Osteoblast (primary cell): ENCODE data around the gene PITX1. TPM values are rescaled to one million over a fixed set of nuclear protein-coding genes. Genes with fewer than 3 reads are reported as not detected.

ENCODE experiments used
- DNase-seq: peaks from one replicate; pipeline ENCODE4 v3.0.0; 2011; ENCODE audit warnings: low spot score, mixed read lengths; ENCODE audit not compliant: insufficient read length; ENCODE audit errors: missing footprints
- H2AFZ ChIP-seq: 2 replicates; pipeline ENCODE4 v1.6.0; 2011; ENCODE audit warnings: mild to moderate bottlenecking, low read length
- H3K27ac ChIP-seq: 2 replicates; pipeline ENCODE4 v1.5.1; 2011; ENCODE audit warnings: mild to moderate bottlenecking, low read depth, low read length, moderate library complexity
- H3K27me3 ChIP-seq: 2 replicates; pipeline ENCODE4 v1.6.0; 2012; ENCODE audit warnings: mild to moderate bottlenecking, control low read depth, inconsistent platforms, low read length, moderate library complexity; ENCODE audit not compliant: insufficient read depth
- H3K36me3 ChIP-seq: 2 replicates; pipeline ENCODE4 v1.5.1; 2011; ENCODE audit warnings: mild to moderate bottlenecking, low read length, control low read depth, moderate library complexity; ENCODE audit not compliant: insufficient read depth
- H3K4me1 ChIP-seq: 2 replicates; pipeline ENCODE4 v1.5.1; 2011; ENCODE audit warnings: mild to moderate bottlenecking, low read length, control low read depth, moderate library complexity; ENCODE audit not compliant: insufficient read depth
- H3K4me2 ChIP-seq: 2 replicates; pipeline ENCODE4 v1.6.0; 2011; ENCODE audit warnings: mild to moderate bottlenecking, low read length; ENCODE audit not compliant: insufficient read depth
- H3K4me3 ChIP-seq: fragments of 200-600 bp; sonication (generic); 3 replicates; pipeline ENCODE4 v1.5.1; 2012; ENCODE audit warnings: mild to moderate bottlenecking, low read length, inconsistent platforms; ENCODE audit not compliant: insufficient read depth
- H3K79me2 ChIP-seq: 2 replicates; pipeline ENCODE4 v1.6.0; 2012; ENCODE audit warnings: mild to moderate bottlenecking, low read length, control low read depth, inconsistent platforms; ENCODE audit not compliant: insufficient read depth
- H3K9me3 ChIP-seq: 2 replicates; pipeline ENCODE4 v1.5.1; 2011; ENCODE audit warnings: low read depth, low read length, control low read depth
- H4K20me1 ChIP-seq: 2 replicates; pipeline ENCODE4 v1.6.0; 2012; ENCODE audit warnings: mild to moderate bottlenecking, low read length, control low read depth; ENCODE audit not compliant: insufficient read depth
- total RNA-seq: library from RNA; depleted of rRNA; stranded (reverse); fragments of >200 nt; gene quantifications from 2 replicates; pipeline ENCODE4 v1.2.3, GENCODE V29; 2012
- TF ChIP-seq, protein P1 (sequence below): IDR thresholded peaks from 2 replicates; pipeline ENCODE4 v1.5.1; 2011; ENCODE audit warnings: mild to moderate bottlenecking, low read depth, low read length, moderate library complexity; ENCODE audit errors: extremely low read depth

Gene PITX1
- total RNA-seq, 1 donor, result 9.8 TPM

DNA sequence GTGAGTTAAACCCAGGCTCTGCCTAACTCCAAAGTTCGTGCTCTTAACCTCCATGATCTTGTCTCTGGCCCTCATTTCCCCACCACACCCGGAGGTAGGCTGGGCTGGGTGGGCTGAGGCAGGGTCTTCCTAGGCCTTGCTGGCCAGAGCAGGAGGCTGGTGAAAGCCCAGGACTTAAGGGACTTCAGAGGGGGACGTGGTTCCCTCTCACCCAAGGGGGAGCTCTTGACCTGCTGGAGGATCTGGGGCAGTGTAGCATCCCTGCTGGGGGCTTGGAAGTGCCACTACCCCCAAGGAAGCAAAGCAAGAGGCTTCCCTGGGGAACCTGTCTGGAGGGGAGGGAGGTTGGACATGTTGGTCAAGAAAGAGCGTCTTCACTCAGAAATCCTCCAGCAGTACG is 14.7 kb downstream of the PITX1 start:
- no peaks in the 10 kb centered on the region for H3K36me3 ChIP-seq
- DNase-seq, result peak; percentile 35
- H3K4me3 ChIP-seq, result no peak overlapping the region
- TF ChIP-seq, protein P1, sequence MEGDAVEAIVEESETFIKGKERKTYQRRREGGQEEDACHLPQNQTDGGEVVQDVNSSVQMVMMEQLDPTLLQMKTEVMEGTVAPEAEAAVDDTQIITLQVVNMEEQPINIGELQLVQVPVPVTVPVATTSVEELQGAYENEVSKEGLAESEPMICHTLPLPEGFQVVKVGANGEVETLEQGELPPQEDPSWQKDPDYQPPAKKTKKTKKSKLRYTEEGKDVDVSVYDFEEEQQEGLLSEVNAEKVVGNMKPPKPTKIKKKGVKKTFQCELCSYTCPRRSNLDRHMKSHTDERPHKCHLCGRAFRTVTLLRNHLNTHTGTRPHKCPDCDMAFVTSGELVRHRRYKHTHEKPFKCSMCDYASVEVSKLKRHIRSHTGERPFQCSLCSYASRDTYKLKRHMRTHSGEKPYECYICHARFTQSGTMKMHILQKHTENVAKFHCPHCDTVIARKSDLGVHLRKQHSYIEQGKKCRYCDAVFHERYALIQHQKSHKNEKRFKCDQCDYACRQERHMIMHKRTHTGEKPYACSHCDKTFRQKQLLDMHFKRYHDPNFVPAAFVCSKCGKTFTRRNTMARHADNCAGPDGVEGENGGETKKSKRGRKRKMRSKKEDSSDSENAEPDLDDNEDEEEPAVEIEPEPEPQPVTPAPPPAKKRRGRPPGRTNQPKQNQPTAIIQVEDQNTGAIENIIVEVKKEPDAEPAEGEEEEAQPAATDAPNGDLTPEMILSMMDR, result no peak
- H3K4me1 ChIP-seq, result peaks cover under 1% of the 10 kb centered on the region
- H2AFZ ChIP-seq, result no peak overlapping the region
- no peaks in the 10 kb centered on the region for H3K79me2 ChIP-seq
- no peaks in the 10 kb centered on the region for H3K27me3 ChIP-seq
- no peak overlapping the region for H3K4me2 ChIP-seq
- H3K9me3 ChIP-seq, result no peaks in the 10 kb centered on the region
- H4K20me1 ChIP-seq, result no peaks in the 10 kb centered on the region
- H3K27ac ChIP-seq, result no peak overlapping the region

DNA sequence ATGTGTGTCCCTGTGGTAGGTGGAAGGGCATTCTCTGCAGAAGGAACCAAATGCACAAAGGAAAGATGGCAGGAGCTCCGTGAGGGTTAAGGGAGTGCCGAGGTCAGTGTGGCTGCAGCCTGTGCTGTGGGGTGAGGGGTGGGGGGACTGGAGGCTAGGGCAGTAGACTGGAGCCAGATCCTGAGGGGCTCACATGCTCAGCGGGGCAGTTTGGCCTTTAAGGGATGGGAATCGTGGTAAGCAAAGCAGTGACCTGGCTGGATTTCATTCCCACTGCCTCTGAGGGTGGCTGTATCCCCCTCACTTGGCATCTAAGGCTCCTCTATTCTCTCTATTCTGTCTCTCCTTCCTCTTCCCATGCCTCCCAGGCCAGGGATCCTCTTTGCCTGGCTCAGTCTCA is 15.6 kb downstream of the PITX1 start:
- no peak overlapping the region for H2AFZ ChIP-seq
- H3K4me2 ChIP-seq, result no peak overlapping the region
- TF ChIP-seq, protein P1, result no peak
- H3K79me2 ChIP-seq, result no peaks in the 10 kb centered on the region
- no peaks in the 10 kb centered on the region for H3K36me3 ChIP-seq
- no peaks in the 10 kb centered on the region for H3K9me3 ChIP-seq
- H3K4me3 ChIP-seq, result no peak overlapping the region
- no peak overlapping the region for H3K27ac ChIP-seq
- no peaks in the 10 kb centered on the region for H3K27me3 ChIP-seq
- H3K4me1 ChIP-seq, result peaks cover 5% of the 10 kb centered on the region
- H4K20me1 ChIP-seq, result no peaks in the 10 kb centered on the region
- peak; percentile 38 for DNase-seq

- peak; percentile 49 for DNase-seq
- Histone ChIP-seq H3K4me2 (no peak overlapping the region), H3K4me1 (peaks cover 5% of the 10 kb centered on the region), H2AFZ (no peak overlapping the region), H3K79me2 (no peaks in the 10 kb centered on the region), H3K27me3 (no peaks in the 10 kb centered on the region), H3K4me3 (no peak overlapping the region), H3K9me3 (no peaks in the 10 kb centered on the region), H3K27ac (no peak overlapping the region), H3K36me3 (no peaks in the 10 kb centered on the region), H4K20me1 (no peaks in the 10 kb centered on the region)
- TF ChIP-seq, protein P1, result no peak
These were observed 17.2 kb downstream of the PITX1 start for GRCh38 chr5:135016861-135017290.

DNA sequence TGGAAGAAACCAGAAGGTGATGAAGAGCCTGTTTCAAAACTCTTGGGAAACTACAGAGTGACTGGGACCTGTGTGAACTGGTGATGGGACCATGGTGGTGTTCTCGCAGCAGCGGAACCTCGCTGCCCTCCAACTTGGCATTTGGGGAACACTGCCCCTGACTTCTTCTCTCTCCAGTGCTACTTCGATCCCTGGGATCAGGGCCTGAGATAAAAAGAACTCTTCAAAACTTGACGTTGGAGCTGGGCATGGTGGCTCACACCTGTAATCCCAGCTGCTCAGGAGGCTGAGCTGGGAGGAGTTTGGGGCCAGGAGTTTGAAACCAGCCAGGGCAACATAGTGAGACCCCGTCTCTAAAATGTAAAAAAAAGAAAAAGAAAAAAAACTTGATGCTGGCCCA is 18.1 kb downstream of the PITX1 start:
- H3K4me3 ChIP-seq, result no peak overlapping the region
- H3K4me2 ChIP-seq, result no peak overlapping the region
- no peaks in the 10 kb centered on the region for H3K79me2 ChIP-seq
- H3K9me3 ChIP-seq, result no peaks in the 10 kb centered on the region
- H3K36me3 ChIP-seq, result no peaks in the 10 kb centered on the region
- no peak for DNase-seq
- no peaks in the 10 kb centered on the region for H4K20me1 ChIP-seq
- TF ChIP-seq, protein P1, result no peak
- H3K27me3 ChIP-seq, result no peaks in the 10 kb centered on the region
- H2AFZ ChIP-seq, result no peak overlapping the region
- H3K27ac ChIP-seq, result no peak overlapping the region
- peaks cover 5% of the 10 kb centered on the region for H3K4me1 ChIP-seq
